Gastroesophageal sphincter (tissue), 3 donors: ENCODE results near the gene NUP98.
"Not testable (repeated sequence)": the region's sequence is repeated elsewhere in the genome, so short reads cannot be mapped to it uniquely, and the experiment has no call there.

ENCODE experiments used
- POLR2A ChIP-seq, 2 donors: fragments of 450-650 bp; IDR thresholded peaks; one replicate each; pipeline ENCODE4 v1.6.1; 2017; ENCODE audit warnings: antibody characterized with exemption in 2 of 2, mild to moderate bottlenecking in 2 of 2, moderate library complexity in 1 of 2
- TF ChIP-seq, protein P1 (sequence below), 4 experiments: fragments of 200-600 bp in 2 of 4; fragments of 450-650 bp in 2 of 4; sonication (generic) in 1 of 4; IDR thresholded peaks; one replicate each; pipeline ENCODE4 v1.5.1; 2017 to 2019; ENCODE audit warnings: antibody characterized with exemption in 4 of 4, mild to moderate bottlenecking in 2 of 4, moderate library complexity in 2 of 4

DNA sequence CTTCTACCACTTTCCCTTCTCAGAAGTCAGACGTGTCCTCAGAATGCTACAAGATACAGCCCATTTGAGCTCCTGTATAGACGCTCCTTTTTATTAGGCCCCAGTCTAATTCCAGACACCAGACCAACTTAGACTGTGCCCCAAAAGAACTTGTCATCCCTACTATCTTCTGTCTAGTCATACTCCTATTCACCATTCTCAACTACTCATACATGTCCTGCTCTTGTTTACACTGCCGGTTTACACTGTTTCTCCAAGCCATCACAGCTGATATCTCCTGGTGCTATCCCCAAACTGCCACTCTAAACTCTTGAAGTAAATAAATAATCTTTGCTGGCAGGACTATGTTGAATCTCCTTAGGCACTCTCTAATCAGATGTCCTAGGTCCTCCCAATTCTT, 144.8 kb downstream of the NUP98 start:
- TF ChIP-seq POLR2A (IDR thresholded peaks at IDR 0.05): not testable (repeated sequence)
- TF ChIP-seq, protein P1, sequence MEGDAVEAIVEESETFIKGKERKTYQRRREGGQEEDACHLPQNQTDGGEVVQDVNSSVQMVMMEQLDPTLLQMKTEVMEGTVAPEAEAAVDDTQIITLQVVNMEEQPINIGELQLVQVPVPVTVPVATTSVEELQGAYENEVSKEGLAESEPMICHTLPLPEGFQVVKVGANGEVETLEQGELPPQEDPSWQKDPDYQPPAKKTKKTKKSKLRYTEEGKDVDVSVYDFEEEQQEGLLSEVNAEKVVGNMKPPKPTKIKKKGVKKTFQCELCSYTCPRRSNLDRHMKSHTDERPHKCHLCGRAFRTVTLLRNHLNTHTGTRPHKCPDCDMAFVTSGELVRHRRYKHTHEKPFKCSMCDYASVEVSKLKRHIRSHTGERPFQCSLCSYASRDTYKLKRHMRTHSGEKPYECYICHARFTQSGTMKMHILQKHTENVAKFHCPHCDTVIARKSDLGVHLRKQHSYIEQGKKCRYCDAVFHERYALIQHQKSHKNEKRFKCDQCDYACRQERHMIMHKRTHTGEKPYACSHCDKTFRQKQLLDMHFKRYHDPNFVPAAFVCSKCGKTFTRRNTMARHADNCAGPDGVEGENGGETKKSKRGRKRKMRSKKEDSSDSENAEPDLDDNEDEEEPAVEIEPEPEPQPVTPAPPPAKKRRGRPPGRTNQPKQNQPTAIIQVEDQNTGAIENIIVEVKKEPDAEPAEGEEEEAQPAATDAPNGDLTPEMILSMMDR (IDR thresholded peaks at IDR 0.05): not testable (repeated sequence)
